Lower lobe of right lung (tissue), 2 donors: ENCODE measurements around the gene MYOF. TPM values are rescaled to one million over a fixed set of nuclear protein-coding genes. Genes with fewer than 3 reads are reported as not detected.
"Not testable (repeated sequence)": the region's sequence is repeated elsewhere in the genome, so short reads cannot be mapped to it uniquely, and the experiment has no call there.

Experiments used
- ATAC-seq, 2 donors: fragments of 200-7000 bp; cut with Tn5 transposase; one replicate each; pipeline ENCODE4 v1.9.1; 2020 to 2022; ENCODE audit warnings: mild to moderate bottlenecking in 2 of 2, moderate library complexity in 2 of 2
- DNase-seq: peaks from one replicate; pipeline ENCODE4 v3.0.0-alpha.2; 2020
- H3K27ac ChIP-seq: fragments of 200-600 bp; one replicate; pipeline ENCODE4 v1.8.0; 2022
- H3K27me3 ChIP-seq: fragments of 200-600 bp; one replicate; pipeline ENCODE4 v1.8.0; 2022; ENCODE audit warnings: low read depth
- H3K36me3 ChIP-seq: fragments of 200-600 bp; one replicate; pipeline ENCODE4 v1.8.0; 2022; ENCODE audit warnings: mild to moderate bottlenecking
- H3K4me1 ChIP-seq: fragments of 200-600 bp; one replicate; pipeline ENCODE4 v1.8.0; 2022
- H3K4me3 ChIP-seq: fragments of 200-600 bp; one replicate; pipeline ENCODE4 v1.8.0; 2022; ENCODE audit warnings: mild to moderate bottlenecking
- H3K9me3 ChIP-seq: fragments of 200-600 bp; one replicate; pipeline ENCODE4 v1.8.0; 2022
- CTCF ChIP-seq: fragments of 200-600 bp; IDR thresholded peaks from one replicate; pipeline ENCODE4 v1.8.0; 2022; ENCODE audit warnings: antibody characterized with exemption, mild to moderate bottlenecking
- intact Hi-C: fragments of 100-400 bp; cut with DNase I; formaldehyde crosslinking; loops from one replicate; pipeline ENCODE4 v1.11.0; 2022
- total RNA-seq: library from RNA; stranded (reverse); fragmentation: NEBNext Ultra II Directional; extraction: Animal tissue kit (Norgen Biotek cat#: 25700); gene quantifications from one replicate; pipeline ENCODE4 v1.2.1, GENCODE V29; 2021
- donor health status: DM: no; HTN: yes; CAD: no; lungs with severe emphysema.

Gene MYOF
- total RNA-seq, 1 donor from 2014 or later, result 127 TPM

DNA sequence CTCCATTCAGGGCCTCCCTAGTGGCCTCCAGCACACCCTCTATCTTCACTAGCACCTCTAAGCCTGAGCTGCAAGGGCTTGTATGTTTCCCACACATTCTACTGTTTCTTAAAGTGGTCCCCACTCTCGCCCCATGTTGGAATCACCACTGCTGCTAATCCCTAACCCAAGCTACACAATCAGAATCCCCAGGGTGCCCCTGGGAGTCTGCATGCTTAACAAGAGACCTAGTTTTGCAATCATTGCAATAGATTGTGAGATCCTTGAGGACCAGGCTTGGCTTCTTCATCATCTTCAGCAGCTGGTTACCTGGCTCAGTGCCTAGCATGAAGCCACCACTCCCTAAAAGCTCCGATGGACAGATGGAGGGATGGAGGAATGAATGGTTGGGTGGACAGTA is 113.9 kb downstream of the MYOF start:
- Histone ChIP-seq H3K27ac (no peak overlapping the region), H3K36me3 (peaks cover 93% of the 10 kb centered on the region), H3K4me3 (no peak overlapping the region), H3K4me1 (peaks cover 19% of the 10 kb centered on the region), H3K27me3 (no peaks in the 10 kb centered on the region), H3K9me3 (no peaks in the 10 kb centered on the region)
- TF ChIP-seq CTCF, result no peak
- intact Hi-C loops, result no loop called here
- ATAC-seq (no peak), DNase-seq (no peak)

DNA sequence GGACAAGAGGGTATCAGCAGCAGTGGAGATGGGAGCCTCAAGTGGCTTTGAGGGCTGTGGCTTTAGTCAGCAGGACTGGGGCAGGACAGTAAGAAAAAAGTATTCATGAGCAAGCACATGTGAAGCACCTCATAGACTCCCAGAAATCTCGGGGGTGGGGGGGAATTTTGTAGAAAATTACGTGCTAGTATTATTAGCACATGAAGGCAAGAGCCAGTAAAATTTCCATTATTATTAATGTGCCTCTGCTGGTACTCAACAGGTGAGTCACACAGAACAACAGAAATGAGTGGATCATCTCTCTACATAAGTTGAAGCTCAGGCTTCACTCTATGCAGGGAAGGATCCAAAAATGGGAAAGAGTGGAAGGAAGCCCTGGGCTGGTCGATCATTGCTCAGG is 114.5 kb downstream of the MYOF start:
- Histone ChIP-seq H3K27ac (no peak overlapping the region), H3K36me3 (peaks cover 92% of the 10 kb centered on the region), H3K9me3 (no peaks in the 10 kb centered on the region), H3K4me3 (no peak overlapping the region), H3K4me1 (peaks cover 19% of the 10 kb centered on the region), H3K27me3 (no peaks in the 10 kb centered on the region)
- ATAC-seq (no peak), DNase-seq (no peak)
- no peak for TF ChIP-seq CTCF
- intact Hi-C loops, result no loop called here

DNA sequence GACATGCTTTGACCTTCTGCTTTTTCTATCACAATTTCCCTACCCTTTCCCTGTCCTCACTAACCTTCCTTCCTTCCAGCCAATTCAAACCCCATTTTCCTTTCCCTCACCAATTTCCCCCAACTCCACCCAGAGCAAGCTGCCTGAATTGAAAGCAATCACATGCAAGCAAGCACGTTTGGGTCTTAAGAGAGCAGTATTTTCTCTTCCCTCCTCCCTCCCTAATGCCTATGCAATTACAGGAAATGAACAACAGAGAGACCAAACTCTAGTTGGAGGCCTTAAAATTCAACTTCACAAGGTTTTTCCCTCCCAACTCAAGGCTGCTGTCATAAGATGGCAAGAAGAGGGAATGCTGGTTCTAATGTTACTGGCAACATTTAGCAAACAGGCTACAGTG is 117.2 kb downstream of the MYOF start:
- ATAC-seq, result no peak
- peaks cover 93% of the 10 kb centered on the region for H3K36me3 ChIP-seq

DNA sequence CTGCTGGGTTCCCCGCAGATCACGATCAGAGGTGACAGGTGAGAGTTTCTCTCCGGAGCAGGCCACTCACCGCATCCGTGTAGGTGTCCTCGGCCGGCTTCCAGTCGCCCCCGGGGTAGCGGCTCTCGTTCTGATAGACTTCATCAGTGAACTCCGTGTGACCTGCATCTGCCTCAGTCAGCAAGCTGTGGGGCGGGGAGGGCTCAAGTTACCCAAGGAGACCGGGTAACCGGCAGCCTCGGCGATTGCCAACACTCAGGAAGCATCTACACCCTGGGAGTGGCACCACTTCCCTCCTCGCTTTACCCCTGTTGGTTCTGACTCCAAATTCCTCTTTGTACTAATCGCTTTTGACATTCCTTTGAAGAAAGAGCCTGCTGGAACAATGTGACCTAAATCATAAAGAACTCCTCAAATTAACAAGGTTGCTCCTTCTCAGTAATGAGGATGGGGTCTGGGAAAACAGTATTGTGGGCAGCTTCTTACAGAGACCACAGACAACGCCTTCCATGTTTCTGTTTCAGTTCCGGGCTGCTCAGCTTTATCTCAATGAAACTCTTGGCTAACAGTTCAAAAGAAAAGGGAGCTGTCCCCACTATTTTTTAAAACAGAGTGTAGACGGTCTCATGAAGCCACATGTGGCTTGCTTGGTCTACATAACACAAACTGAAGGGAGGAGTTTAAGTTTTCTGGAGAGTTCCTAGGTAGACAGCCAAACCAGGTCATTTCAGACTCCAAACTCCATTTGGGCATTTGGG is 118.1 kb downstream of the MYOF start:
- H3K36me3 ChIP-seq, result peaks cover 93% of the 10 kb centered on the region
- H3K27me3 ChIP-seq, result no peaks in the 10 kb centered on the region
- ATAC-seq (peak; percentile 92 to 96), DNase-seq (peak; percentile 89)
- peak overlapping the region; percentile 70 for H3K27ac ChIP-seq
- peaks cover 19% of the 10 kb centered on the region for H3K4me1 ChIP-seq
- intact Hi-C loops, result no loop called here
- no peak for TF ChIP-seq CTCF
- H3K4me3 ChIP-seq, result no peak overlapping the region
- no peaks in the 10 kb centered on the region for H3K9me3 ChIP-seq

More for the DNA sequence above, 117.2 kb downstream of the MYOF start:
- H3K27me3 ChIP-seq, result no peaks in the 10 kb centered on the region
- no peak for DNase-seq
- TF ChIP-seq CTCF, result no peak
- H3K27ac ChIP-seq, result no peak overlapping the region
- H3K9me3 ChIP-seq, result no peaks in the 10 kb centered on the region
- H3K4me1 ChIP-seq, result peaks cover 19% of the 10 kb centered on the region
- intact Hi-C loops, result no loop called here
- H3K4me3 ChIP-seq, result no peak overlapping the region

GRCh38 chr10:93358398-93358797 is 123.7 kb downstream of the MYOF start:
- intact Hi-C loops, H3K4me1 ChIP-seq, H3K4me3 ChIP-seq: not testable (repeated sequence)

GRCh38 chr10:93357680-93358079 is 124.5 kb downstream of the MYOF start:
- H3K27me3 ChIP-seq, result no peaks in the 10 kb centered on the region
- no peak overlapping the region for H3K27ac ChIP-seq
- ATAC-seq (no peak), DNase-seq (no peak)
- H3K36me3 ChIP-seq, result peaks cover 96% of the 10 kb centered on the region
- no peaks in the 10 kb centered on the region for H3K4me1 ChIP-seq
- intact Hi-C loops, result no loop called here
- peak; percentile 41 for TF ChIP-seq CTCF
- H3K4me3 ChIP-seq, result no peak overlapping the region
- H3K9me3 ChIP-seq, result no peaks in the 10 kb centered on the region

More at GRCh38 chr10:93358398-93358797, 123.7 kb downstream of the MYOF start:
- DNase-seq, H3K27me3 ChIP-seq, ATAC-seq, H3K9me3 ChIP-seq, H3K27ac ChIP-seq: not testable (repeated sequence)
- peaks cover 96% of the 10 kb centered on the region for H3K36me3 ChIP-seq
